HCT116 (cell line): Measurements from ENCODE around the gene C1orf122.

Experiments
- EZH2 ChIP-seq: fragments of 200-600 bp; sonication (generic); IDR thresholded peaks from 2 replicates; pipeline ENCODE4 v1.6.1; 2017; ENCODE audit warnings: antibody characterized with exemption, mixed run types
- POLR2A ChIP-seq: IDR thresholded peaks from 2 replicates; pipeline ENCODE4 v1.7.0; 2011; ENCODE audit warnings: borderline replicate concordance; ENCODE audit not compliant: insufficient read depth, insufficient read length; ENCODE audit errors: extremely low read depth

DNA sequence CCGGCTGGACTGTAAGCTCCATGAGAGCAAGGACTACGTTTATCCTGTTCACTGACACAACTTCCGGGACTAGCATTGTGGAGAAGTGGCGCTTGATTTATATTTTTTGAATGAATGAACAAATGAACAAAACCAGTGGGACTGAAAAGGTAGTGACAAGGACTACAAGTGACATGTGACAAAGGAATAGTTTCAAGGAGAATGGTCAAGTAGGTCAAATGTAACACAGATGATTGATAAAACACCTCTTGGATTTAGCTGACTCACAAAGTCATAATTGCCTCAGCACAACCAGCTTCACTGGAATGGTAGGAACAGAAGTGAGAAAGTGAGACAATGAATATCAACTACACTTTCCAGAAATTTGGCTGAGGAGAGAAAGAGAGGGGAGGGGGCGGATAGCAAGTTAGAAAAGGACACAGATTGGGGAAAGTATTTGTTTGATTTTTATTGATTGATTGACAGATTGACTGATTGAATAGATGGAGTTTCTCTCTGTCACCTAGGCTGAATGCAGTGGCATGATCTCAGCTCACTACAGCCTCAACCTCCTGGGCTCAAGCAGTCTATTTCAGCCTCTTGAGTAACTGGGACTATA, 37.6 kb downstream of the C1orf122 start:
- TF ChIP-seq POLR2A (no peak), EZH2 (no peak)
